ENCODE data around the gene AARSD1. TPM values are rescaled to one million over a fixed set of nuclear protein-coding genes. Genes with fewer than 3 reads are reported as not detected.
"Not testable (repeated sequence)": the region's sequence is repeated elsewhere in the genome, so short reads cannot be mapped to it uniquely, and the experiment has no call there.

The AARSD1 gene
- total RNA-seq, 1 donor from 2014 or later: 39.1 TPM

DNA sequence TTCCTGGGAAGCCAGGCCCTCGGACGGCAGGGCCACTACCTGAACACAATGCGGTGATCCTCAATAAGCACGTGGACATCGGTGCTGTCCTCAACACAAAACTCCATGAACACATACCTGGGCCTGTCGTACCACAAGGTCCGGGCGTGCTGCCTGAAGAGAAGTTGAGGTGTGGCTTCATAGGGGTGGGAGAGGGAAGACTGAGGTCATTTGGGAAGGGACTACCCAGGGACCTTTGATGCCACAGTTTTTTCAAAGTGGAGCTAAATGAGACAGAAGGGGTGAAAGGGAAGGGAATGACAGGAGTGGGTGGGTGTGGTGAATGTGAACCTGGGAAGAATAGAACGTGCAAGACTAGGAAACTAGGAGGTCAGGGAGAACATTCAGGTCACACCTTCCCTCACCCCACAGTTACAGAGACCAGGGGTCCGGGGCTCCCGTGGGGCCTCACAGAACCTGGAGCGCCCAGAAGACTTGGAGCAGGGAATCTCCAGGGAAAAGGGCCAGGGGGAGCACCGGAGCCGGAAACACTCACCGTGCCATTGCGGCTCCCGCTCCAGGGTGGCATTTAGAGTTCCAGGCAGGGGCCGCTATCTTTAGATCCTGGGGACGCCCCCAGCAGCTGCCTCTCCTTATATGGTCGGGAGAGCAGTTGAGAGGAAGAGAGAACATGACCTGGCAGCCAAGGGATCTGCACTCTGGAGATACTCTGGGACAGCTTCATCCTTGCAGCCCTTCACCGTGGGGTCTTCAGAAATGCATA lies 15.4 kb upstream of the AARSD1 start, which contains the start of gene PTGES3L:
PTGES3L (minus strand) TSS at position 570 of the 763 bp plus-strand sequence; CDS start at position 543, 27 bp downstream.
- no peak for DNase-seq (ENCODE audit: low spot score)
- TF ChIP-seq, protein P1, sequence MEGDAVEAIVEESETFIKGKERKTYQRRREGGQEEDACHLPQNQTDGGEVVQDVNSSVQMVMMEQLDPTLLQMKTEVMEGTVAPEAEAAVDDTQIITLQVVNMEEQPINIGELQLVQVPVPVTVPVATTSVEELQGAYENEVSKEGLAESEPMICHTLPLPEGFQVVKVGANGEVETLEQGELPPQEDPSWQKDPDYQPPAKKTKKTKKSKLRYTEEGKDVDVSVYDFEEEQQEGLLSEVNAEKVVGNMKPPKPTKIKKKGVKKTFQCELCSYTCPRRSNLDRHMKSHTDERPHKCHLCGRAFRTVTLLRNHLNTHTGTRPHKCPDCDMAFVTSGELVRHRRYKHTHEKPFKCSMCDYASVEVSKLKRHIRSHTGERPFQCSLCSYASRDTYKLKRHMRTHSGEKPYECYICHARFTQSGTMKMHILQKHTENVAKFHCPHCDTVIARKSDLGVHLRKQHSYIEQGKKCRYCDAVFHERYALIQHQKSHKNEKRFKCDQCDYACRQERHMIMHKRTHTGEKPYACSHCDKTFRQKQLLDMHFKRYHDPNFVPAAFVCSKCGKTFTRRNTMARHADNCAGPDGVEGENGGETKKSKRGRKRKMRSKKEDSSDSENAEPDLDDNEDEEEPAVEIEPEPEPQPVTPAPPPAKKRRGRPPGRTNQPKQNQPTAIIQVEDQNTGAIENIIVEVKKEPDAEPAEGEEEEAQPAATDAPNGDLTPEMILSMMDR (IDR thresholded peaks at IDR 0.05): no peak
- Mint-ChIP-seq H3K4me1 (ENCODE audit: low read depth) (peaks cover 35% of the 10 kb centered on the region), H3K9me3 (ENCODE audit: low read depth) (no peaks in the 10 kb centered on the region), H3K36me3 (ENCODE audit: low read depth) (peaks cover 5% of the 10 kb centered on the region), H3K27me3 (ENCODE audit: low read depth) (no peaks in the 10 kb centered on the region), H3K4me3 (ENCODE audit: unreplicated experiment) (peak within 1 kb of the TSS; percentile 99), H3K27ac (ENCODE audit: unreplicated experiment) (peak within 1 kb of the TSS; percentile 92)

DNA sequence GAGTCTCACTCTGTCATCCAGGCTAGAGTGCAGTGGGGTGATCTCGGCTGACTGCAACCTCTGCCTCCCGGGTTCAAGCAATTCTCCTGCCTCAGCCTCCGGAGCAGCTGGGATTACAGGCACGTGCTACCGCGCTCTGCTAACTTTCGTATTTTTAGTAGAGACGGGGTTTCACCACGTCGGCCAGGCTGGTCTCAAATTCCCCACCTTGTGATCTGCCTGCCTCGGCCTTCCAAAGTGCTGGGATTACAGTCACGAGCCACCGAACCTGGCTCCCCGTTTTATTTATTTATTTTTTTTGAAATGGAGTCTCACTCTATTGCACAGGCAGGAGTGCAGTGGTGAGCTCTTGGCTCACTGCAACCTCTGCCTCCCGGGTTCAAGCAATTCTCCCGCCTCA lies 11.4 kb upstream of the AARSD1 start:
- peaks cover 19% of the 10 kb centered on the region for H3K4me1 Mint-ChIP-seq (ENCODE audit: low read depth)
- not testable (repeated sequence) for DNase-seq (ENCODE audit: low spot score); H3K27ac Mint-ChIP-seq (ENCODE audit: unreplicated experiment); H3K27me3 Mint-ChIP-seq (ENCODE audit: low read depth); H3K36me3 Mint-ChIP-seq (ENCODE audit: low read depth); H3K4me3 Mint-ChIP-seq (ENCODE audit: unreplicated experiment); H3K9me3 Mint-ChIP-seq (ENCODE audit: low read depth)

DNA sequence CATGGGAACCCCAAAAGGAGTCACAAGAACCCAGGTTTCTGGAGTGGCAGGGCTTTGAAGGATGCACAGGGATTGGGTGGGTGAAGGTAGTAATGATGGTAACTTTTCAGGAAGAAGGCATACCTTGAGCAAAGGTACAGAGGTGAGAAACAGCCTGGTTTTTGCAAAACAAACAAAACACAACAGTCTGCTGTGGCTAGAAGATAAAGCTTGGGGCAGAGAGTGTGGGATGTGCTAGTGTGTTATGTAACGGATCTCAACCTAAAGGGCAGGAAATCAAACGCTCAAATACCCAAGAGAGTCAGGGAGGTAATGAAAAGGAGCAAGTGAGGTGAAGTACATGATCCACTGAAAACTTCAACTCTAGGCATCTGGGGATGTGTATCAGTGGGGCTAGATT lies 11.0 kb upstream of the AARSD1 start:
- Mint-ChIP-seq H3K27me3 (ENCODE audit: low read depth) (no peaks in the 10 kb centered on the region), H3K4me3 (ENCODE audit: unreplicated experiment) (no peak overlapping the region), H3K36me3 (ENCODE audit: low read depth) (no peaks in the 10 kb centered on the region), H3K27ac (ENCODE audit: unreplicated experiment) (no peak overlapping the region), H3K9me3 (ENCODE audit: low read depth) (no peaks in the 10 kb centered on the region), H3K4me1 (ENCODE audit: low read depth) (peaks cover 17% of the 10 kb centered on the region)
- no peak for DNase-seq (ENCODE audit: low spot score)
- TF ChIP-seq, protein P1 (IDR thresholded peaks at IDR 0.05): no peak

DNA sequence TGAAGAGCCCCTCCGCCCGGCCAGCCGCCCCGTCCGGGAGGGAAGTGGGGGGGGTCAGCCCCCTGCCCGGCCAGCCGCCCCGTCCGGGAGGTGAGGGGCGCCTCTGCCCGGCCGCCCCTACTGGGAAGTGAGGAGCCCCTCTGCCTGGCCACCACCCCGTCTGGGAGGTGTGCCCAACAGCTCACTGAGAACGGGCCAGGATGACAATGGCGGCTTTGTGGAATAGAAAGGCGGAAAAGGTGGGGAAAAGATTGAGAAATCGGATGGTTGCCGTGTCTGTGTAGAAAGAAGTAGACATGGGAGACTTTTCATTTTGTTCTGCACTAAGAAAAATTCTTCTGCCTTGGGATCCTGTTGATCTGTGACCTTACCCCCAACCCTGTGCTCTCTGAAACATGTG lies 9.1 kb upstream of the AARSD1 start:
- H3K4me1 Mint-ChIP-seq (ENCODE audit: low read depth); H3K36me3 Mint-ChIP-seq (ENCODE audit: low read depth); DNase-seq (ENCODE audit: low spot score); H3K4me3 Mint-ChIP-seq (ENCODE audit: unreplicated experiment); H3K27me3 Mint-ChIP-seq (ENCODE audit: low read depth); H3K9me3 Mint-ChIP-seq (ENCODE audit: low read depth); H3K27ac Mint-ChIP-seq (ENCODE audit: unreplicated experiment): not testable (repeated sequence)

DNA sequence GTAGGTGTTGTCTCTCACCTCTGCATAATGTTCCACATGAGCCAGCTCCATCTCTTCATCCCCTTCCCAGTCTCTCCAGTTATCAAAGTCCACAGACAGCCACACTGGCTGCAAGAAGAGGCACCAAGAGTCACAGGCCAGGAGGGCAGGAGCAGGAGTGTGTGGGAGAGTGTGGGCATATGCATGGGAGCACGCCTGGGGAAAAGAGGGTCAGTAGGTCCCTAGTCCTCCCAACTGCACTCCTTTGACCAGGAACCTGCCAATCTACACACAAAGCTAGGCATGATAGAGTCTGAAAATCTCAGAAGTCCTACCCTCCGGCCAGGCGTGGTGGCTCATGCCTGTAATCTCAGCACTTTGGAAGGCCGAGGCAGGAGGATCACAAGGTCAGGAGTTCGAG lies 7.3 kb upstream of the AARSD1 start:
- TF ChIP-seq, protein P1 (IDR thresholded peaks at IDR 0.05): no peak
- Mint-ChIP-seq H3K4me1 (ENCODE audit: low read depth) (peaks cover 1% of the 10 kb centered on the region), H3K36me3 (ENCODE audit: low read depth) (no peaks in the 10 kb centered on the region), H3K27ac (ENCODE audit: unreplicated experiment) (no peak overlapping the region), H3K9me3 (ENCODE audit: low read depth) (no peaks in the 10 kb centered on the region), H3K4me3 (ENCODE audit: unreplicated experiment) (no peak overlapping the region), H3K27me3 (ENCODE audit: low read depth) (no peaks in the 10 kb centered on the region)
- DNase-seq (ENCODE audit: low spot score): no peak

DNA sequence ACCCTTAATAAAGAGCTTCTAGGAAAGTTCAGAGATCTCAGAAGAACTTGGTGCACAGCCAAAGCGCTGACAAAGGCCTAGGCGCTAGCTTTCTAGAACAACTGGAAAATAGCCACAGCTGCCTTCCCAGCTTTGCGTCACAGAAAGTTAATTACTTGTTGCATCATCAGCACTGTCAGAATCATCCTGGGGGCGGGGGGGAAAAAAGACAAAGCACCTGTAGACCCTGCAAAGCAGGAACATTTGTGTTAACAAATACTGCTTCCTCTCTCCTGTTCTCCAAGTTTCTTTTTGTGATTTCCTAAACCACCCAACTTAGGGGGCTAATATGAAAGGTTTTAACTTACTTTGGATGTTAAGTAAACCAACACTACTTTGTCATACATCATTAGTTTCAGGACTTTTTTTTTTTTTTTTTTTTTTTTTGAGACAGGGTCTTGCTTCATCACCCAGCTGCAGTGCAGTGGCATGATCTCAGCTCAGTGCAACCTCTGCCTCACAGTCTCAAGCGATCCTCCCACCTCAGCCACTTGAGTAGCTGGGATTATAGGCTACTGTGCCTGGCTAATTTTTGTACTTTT lies 4.8 kb upstream of the AARSD1 start:
- Mint-ChIP-seq H3K9me3 (ENCODE audit: low read depth) (no peaks in the 10 kb centered on the region), H3K27ac (ENCODE audit: unreplicated experiment) (no peak overlapping the region)

More for the DNA sequence above, 4.8 kb upstream of the AARSD1 start:
- H3K4me1 Mint-ChIP-seq (ENCODE audit: low read depth): peaks cover 7% of the 10 kb centered on the region
- no peak for DNase-seq (ENCODE audit: low spot score)
- H3K27me3 Mint-ChIP-seq (ENCODE audit: low read depth): no peaks in the 10 kb centered on the region
- H3K36me3 Mint-ChIP-seq (ENCODE audit: low read depth): no peaks in the 10 kb centered on the region
- H3K4me3 Mint-ChIP-seq (ENCODE audit: unreplicated experiment): no peak overlapping the region
- TF ChIP-seq, protein P1 (IDR thresholded peaks at IDR 0.05): no peak
